ENCODE data around the gene NSUN6.

- TF ChIP-seq CTCF (IDR thresholded peaks at IDR 0.05) = no peak
- no peak for TF ChIP-seq POLR2A (IDR thresholded peaks at IDR 0.05)
These were observed 74.8 kb downstream of the NSUN6 start for GRCh38 chr10:18576586-18576985.

Data from thyroid gland (tissue), 4 donors.